ENCODE results near the gene BTBD17.

BTBD17 gene

DNA sequence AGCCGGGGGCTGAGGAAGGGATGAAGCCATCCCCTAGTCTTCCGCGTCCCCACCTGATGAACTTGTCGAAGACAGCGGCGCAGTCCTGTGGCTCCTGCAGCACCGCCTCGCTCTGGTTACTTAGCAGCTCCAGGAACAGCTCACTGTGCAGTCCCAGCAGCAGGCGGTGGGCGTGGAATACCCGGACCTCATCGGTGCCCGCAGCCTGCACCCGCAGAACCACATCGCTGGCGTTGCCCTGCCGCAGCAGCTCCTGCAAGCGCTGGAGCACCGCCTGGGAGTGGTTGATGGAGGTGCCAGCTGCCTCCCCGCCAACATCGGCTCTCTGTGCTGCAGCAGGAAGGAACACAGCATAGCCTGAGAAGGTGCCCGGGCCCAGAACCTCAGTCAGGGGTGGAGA, 1.8 kb downstream of the BTBD17 start:
- DNase-seq (ENCODE audit: low read depth in 2 of 2): no peak

DNA sequence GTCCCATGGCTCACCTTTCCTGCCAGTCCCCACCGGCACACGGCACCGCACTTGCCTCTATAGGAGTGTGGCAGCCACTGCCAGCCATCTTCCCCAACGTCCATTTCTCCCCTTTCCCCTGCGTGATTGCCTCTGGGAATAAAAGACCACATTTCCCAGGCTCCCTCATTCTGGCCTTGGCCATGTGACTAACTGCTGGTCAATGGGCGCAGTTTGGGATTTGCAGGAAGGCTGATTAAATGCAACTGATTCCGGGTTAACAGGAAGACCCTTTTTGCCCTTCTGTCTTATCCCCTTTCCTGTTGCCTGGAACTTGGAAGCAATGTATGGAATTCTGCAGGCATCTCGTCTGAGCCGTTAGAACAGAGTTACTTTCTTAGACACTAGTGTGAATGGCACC, 3.0 kb downstream of the BTBD17 start:
- no peak for DNase-seq (ENCODE audit: low read depth in 2 of 2)

DNA sequence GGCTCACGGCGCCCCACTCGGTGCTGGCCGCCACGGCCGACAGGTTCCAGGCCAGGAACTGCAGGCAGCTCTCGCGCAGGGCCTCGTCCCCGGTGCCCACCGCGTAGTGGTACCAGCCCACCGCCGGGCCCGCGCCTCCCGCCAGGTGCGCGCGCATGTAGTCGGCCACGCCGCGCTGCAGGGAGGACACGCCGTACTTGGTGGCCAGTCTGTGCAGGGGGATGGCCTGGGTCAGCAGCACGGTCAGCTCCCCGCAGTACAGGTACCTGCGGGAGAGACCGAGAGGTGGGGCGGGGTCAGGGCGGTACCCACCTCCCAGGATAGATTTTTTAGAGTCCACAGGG, 4.2 kb downstream of the BTBD17 start:
- no peak for DNase-seq (ENCODE audit: low read depth in 2 of 2)

DNA sequence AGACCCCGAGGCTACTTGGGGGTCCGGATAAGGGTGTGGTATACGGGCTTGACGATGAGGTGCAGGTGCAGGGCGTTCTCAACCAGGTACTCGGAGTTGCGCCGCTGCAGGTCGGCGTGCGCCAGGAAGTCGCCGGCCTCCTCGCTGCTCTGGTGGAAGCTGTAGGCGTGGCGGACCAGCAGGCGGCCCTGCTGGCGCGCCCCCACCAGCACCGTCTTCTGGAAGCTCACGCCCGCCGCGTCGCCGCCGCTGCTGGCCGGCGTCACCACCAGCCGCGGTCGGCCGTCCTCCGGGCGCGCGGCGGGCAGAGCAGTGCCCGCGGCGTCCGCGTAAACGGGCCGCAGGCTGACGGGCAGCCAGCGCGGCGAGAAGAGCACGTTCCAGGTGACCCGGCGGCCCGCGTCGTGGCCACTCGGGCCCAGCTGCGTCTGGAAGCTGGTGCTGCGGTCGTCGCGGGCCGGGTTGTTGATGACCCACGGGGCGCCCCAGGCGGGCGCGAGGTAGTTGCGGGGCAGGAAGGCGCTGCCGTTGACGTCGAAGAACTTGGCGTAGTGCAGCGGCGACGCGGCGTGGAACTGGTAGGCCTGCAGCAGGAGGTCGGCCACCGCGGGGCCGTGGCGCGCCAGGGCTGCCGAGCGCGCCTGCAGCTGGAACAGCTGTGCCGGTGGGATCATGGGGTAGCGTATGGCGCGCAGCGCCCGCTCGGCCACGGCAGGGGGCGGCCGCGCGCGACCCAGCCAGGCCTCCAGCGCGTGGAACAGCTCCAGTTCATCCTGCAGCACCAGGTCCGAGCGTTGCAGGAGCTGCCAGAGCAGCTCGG, 4.8 kb downstream of the BTBD17 start:
- no peak for DNase-seq (ENCODE audit: low read depth in 2 of 2)

DNA sequence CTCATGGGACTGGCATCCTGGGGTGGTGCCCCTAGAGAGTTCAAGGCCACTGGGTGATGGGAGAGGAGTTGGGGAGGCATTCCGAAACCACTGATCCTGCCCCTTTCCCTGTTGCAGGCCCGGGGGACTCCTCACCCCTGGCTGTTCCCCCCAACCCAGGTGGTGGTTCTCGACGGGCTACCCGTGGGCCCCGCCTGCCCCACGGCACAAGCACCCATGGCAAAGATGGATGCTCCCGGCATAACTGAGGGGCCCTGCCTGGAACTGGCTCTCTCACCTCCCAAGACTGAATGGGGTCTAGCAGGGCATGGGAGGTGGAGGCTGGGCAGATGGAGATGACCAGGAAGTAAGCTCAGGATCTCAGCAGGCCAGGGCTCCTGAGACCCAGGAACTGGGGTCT, 6.6 kb downstream of the BTBD17 start:
- no peak for DNase-seq (ENCODE audit: low read depth in 2 of 2)

DNA sequence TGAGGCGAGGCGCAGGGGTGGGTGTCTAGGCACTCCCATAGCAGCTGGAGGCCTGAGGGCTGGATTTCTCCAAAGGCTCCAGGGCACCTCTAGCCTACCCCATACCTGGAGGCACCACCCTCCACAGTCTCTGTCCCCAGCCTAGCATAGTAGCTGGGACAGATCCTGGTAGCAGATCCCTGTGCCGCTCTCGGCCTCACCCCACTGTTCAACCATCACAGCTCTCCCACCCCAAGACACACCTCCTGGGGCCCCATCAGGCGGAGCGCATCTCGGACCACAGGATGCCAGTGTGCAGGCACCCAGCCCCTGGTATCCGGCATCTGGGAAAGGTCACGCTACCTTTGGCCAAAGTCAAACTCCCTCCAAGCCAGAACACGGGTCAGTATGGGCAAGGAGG, 7.1 kb downstream of the BTBD17 start:
- no peak for DNase-seq (ENCODE audit: low read depth in 2 of 2)

DNA sequence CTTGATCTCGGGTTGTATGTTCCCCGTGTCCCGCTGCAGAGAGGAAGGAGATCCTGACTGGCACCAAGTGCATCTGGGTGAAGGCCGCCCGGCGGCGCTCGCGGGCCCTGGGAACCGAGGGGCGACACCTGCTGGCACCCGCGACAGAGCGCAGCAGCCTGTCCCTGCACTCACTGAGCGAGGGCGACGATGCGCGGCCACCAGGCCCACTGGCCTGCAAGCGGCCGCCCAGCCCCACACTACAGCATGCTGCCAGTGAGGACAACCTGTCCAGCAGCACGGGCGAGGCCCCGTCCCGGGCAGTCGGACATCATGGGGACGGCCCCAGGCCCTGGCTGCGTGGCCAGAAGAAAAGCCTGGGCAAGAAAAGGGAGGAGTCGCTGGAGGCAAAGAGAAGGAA, 7.5 kb downstream of the BTBD17 start:
- DNase-seq (ENCODE audit: low read depth in 2 of 2): peak; percentile 24 to 63

DNA sequence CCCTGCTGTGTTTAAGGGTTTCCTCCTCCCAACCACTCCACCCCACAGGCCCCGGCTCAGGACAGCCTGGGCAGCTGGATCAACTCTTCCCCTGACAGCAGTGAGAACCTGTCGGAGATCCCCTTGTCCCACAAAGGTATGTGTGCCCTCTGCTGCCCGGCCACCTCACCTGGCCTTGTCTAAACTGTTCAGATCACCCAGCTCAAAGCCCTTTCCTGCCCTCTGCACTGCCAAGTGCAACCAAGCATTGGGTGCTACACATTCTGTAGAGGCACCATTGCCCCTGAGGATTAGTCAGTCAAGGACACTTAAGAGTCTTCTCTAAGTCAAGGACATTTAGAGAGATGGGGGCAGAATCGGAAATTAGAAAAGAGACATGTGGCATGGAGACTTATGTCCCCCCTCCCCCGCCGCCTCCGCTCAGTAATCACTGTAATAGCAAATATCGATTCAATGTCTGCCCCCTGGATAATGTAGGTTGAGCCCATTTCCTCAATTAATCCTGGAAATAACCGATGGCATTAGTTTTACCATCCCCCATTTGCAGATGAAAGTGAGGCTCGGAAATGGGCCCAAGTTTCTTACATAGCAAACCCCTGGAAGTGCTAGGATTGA, 8.1 kb downstream of the BTBD17 start:
- DNase-seq (ENCODE audit: low read depth in 2 of 2): no peak

DNA sequence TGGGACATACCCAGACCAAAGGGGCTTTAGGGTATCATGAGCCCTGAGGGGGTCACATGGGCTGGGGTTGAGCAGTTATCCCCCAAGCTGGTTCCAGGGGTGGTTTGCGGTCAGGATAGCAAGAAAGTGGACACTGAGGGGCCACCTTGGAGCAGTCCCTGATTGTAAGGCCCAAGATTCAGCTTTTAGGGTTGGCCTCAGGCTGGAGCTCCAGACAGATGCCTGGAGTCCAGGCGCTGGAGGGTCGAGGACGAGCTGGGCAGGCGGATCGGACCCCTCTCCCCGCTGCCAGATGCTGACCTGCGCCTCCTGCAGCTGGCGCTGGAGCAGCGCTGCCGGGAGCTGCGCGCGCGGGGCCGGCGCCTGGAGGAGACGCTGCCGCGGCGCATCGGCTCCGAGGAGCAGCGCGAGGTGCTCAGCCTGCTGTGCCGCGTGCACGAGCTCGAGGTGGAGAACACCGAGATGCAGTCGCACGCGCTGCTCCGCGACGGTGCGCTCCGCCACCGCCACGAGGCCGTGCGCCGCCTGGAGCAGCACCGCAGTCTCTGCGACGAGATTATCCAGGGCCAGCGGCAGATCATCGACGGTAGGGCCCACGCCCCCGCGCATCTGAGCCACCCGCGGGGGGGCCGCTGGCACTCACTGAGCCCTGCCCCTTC, 10.0 kb downstream of the BTBD17 start:
- no peak for DNase-seq (ENCODE audit: low read depth in 2 of 2)

DNA sequence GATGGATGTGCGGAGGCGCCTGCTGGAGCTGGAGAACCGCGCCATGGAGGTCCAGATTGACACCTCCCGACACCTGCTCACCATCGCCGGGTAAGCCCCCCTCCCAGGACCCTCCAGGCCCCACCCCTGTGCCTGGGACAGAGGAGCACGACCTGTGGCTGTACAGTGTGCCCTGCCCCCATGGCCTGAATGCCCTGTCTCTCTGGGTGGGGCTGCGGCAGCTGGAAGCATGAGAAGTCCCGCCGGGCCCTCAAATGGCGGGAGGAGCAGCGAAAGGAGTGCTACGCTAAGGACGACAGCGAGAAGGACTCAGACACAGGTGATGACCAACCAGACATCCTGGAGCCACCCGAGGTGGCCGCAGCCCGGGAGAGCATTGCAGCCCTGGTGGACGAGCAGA, 11.2 kb downstream of the BTBD17 start:
- DNase-seq (ENCODE audit: low read depth in 2 of 2): no peak

DNA sequence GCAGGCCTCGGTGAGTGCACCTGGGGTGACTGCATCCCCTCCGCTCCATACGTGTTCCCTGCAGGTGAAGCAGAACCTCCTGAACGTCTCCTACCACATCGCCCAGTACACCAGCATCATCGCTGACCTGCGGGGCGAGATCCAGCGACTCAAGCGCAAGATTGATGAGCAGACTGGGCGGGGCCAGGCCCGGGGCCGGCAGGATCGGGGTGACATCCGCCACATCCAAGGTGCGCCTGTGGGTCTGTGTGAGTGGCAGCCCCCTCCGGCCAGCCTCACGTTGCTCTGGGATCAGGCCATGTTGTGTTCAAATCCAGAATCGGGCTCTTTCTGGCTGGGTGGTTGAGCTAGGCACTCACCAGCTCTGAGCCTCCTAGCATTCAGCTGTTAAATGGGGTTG, 12.5 kb downstream of the BTBD17 start:
- no peak for DNase-seq (ENCODE audit: low read depth in 2 of 2)

DNA sequence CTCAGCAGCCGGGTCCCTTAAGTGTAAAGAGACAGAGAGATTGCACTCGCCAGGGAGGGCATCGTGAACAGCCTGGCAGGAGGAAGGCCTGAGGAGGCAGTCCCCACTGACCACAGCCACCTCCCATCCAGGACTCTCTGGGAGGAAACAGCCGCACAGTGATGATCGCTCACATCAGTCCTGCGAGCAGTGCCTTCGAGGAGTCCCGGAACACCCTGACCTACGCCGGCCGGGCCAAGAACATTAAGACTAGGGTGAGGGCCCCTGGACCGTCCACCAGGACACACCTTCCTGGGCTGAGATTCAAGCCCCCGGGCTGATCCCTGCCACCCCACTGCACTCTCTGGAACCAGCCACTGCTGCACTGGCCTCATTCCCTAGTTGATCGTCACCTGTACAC, 14.0 kb downstream of the BTBD17 start:
- no peak for DNase-seq (ENCODE audit: low read depth in 2 of 2)

DNA sequence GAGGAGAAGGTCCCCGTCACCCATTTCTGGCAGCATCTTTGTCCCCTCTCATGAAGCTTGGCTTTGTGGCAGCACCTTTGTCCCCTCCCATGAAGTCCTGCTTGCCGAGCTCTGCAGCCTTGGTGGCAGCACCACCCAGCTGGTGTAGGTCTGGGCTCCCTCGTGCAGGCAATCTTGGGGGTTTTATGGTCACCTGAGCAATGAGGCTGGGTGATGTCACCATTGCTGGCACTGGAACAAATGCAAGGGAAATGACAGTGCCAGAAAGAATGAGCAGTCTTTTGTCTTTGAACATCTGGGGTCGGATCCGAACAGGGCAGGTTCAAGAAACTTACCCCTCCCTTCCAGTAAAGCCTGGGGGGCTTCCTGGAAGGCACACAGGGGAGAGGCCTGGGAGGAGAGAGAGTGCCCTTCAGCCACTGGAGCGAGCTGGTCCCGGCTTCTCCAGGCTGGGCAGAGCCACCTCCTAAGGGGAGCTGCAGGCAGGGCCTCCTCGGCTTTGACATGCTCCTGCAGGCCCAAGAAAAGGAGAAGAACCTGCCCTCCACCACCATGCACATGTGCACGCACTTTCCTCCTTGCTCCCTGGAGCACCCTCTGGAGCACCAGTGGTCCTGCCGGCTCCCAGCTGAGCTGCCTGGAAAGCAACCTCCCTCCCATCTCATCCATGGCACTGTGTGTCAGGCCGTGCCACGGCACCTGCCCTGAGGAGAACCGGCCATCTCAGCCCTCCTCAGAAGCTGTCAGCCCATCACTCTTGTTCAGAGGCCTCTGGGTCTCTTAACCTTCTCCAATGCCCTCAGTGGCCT, 16.0 kb downstream of the BTBD17 start:
- no peak for DNase-seq (ENCODE audit: low read depth in 2 of 2)

DNA sequence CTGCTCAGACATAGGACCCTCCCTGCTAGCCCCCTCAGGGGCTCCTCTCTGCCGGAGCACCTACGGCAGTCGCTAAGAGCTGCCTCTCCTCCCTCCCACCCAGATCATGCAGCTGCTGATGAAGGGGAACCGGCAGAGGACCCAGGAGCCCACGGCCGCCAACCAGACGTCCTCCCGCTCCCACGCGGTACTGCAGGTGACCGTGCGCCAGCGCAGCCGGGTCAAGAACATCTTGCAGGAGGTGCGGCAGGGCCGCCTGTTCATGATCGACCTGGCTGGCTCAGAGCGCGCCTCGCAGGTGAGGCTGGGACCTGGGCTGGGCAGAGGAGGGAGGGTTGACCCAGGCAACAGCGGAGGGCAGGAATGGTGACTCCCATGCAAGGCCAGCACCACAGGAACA, 17.0 kb downstream of the BTBD17 start:
- no peak for DNase-seq (ENCODE audit: low read depth in 2 of 2)

DNA sequence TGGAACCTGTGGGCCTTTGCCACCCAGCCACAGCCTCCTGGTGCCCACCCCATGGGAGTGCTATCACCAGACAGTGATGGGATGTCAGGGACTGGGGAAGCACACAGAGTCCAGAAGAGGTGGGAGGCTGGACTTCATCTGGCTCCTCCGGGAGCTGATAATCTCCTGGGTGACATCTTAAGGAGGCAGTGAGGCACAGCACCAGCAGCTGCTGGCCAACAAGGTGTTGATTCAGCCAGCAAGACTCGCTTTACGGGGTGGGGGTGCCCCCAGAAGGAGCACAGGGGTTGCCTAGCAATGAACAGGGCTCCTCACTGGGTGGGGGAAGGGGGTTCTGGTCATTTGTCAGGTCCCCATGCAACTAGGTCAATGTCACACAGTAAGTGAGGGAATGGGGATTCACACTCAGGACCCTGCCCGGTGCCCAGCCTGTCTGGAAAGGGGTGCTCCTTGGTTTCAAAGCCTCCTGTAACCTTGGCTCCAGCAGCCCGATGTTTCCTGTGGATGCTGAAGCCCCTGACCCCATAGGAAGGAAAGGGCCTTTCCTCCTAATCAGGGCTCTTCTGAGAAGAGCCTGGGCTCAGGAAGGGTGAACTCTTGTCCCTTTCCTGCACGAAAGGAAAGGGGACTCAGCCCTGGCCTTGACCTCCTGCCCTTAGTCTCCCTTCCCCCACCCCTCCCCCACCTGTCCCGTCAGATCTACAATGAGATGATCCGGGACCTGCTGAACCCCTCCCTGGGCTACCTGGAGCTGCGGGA, 18.0 kb downstream of the BTBD17 start:
- no peak for DNase-seq (ENCODE audit: low read depth in 2 of 2)

DNA sequence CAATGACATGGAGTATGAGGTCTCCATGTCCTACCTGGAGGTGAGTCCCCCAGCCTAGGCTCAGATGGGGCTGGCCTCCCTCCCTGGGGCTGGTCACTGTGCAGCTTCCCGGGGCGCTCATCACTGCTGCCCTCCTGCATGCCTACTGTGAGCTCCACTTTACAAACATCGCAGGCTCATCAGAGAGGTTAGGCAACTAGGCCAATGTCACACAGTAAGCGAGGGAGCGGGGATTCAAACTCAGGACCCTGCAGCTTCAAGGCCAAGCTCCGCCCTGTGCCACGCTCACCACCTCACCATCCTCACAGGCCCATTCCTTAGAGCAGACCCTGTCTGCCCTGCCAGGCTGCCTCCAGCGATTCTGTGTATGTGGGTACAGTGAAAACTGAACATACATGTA, 18.5 kb downstream of the BTBD17 start:
- DNase-seq (ENCODE audit: low read depth in 2 of 2): no peak

DNA sequence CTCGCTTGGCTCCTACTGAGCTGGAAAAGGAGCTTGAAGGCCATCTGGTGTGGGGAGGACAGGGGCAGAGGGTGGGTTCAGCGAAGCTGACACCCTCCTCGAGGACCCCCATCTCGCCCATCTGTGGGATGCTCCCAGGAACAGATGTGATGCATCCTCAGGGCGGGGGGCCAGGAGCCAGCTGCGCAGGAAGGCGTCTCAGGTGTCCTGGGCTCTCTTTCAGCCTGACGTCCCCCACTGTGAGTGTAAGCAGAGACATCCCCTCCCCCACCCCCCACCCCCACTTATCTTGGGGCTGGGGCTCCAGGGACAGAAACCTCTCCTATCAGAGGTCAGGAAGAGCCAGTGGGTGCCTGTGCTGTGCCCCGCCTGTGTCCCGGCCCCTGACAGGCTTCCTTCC, 19.4 kb downstream of the BTBD17 start:
- DNase-seq (ENCODE audit: low read depth in 2 of 2): no peak

DNA sequence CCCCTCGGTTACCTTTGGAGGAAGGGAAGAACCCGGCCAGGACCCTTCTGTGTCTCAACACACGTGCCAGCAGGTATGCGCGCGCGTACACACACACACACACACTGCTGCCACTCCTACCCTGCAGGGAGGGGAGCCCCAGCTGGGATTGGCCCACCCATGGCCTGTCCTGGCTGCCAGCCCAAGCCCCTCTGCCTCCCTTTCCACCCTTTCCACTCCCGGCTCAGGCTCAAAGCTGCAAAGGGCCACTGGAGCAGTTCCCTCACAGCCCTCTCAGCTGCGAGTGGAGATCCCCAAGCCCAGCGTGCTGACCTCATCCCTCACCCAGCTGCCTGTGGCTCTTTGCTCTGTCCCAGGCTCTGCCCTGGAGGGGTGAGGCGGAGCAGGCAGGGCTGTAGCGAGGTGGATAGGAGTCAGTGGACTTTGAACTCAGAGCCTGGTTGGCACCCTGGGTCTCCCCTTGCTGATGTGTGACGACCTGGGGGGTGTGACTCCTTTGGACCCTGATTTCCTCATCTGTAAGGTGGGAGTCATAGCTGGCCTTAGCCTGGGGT, 21.1 kb downstream of the BTBD17 start:
- DNase-seq (ENCODE audit: low read depth in 2 of 2): no peak

DNA sequence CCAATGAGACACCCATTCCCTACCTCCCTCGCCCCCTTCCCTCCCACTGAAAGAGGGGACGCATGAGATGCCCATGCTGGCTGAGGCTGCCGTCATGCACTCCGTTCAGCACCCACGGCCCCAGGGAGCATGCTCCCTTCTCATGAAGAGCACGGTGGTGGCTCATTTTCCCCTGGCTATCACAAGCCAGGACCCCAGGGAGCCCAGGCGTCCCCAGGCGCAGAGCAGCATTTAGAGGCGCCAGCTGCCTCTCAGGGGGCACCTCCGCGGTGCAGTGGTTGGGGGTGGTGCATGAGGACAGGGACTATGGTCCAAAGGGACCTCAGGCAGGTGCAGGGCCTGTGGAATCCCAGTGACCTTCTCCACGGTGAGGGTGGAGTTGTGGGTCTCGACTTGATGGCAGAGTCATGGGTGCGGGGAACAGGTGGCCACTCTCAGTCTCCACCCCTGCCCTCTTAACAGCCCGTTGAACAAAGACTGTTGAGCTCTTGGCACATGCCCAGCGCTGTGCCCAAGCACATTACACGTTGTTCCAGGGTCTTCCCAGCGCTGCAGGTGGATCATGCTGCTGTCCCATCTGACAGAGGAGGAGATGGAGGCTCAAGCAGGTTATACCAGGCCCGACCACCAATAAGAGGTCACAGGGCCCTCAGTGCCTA, 22.0 kb downstream of the BTBD17 start:
- no peak for DNase-seq (ENCODE audit: low read depth in 2 of 2)

DNA sequence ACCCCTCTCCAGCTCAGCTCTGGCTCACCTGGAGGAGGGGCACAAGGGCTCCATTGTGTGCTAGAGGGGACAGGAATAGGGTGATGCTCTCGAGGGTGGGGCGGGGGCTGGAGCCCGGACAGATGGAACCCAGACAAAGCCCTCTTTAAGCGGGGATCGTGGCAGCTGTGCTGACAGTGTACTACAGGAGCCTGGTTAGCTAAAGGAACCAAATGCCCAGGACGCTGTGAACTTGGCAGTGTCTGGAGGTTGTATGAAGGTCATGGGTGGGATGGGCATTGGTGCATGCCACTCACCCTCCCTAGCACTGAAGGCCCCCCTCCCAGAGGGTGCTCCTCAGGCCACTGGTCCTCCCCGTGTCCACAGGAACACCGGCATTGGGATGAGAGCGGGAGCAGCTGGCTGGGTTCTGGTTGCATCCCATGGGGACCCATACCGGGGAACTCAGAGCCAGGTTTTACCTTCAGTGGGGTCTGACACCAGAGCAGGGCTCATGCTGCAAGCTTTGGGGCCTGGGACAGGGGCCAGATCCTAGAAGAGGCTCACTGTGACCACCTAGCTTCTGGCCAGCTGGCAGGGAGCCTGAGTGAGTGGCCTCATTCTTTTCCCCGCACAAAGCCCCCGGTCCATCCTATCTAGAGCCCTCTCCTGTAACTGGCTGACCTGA, 23.7 kb downstream of the BTBD17 start:
- DNase-seq (ENCODE audit: low read depth in 2 of 2): no peak

All from stimulated activated CD4-positive, alpha-beta T cell treated with anti-CD3 and anti-CD28 coated beads, Interleukin-12 subunit alpha, Interleukin-12 subunit beta, amount 100 ng/mL, for 24 hours (primary cell).